H9 (cell line): ENCODE measurements around the gene CTSA. TPM values are rescaled to one million over a fixed set of nuclear protein-coding genes. Genes with fewer than 3 reads are reported as not detected.
A peak's percentile ranks its signal among the peaks of the same experiment; 100 is the strongest.

Experiments
- DNase-seq: peaks from one replicate; pipeline ENCODE4 v3.0.0-alpha.2; 2017
- H2AFZ ChIP-seq: one replicate; pipeline ENCODE4 v1.6.1; 2013; ENCODE audit warnings: mild to moderate bottlenecking, low read length, control low read depth, moderate library complexity
- H2AK5ac ChIP-seq: 2 replicates; pipeline ENCODE4 v1.6.1; 2013; ENCODE audit warnings: low read length, control low read depth, mixed read lengths; ENCODE audit not compliant: insufficient read length
- H2BK120ac ChIP-seq: one replicate; pipeline ENCODE4 v1.6.1; 2013; ENCODE audit warnings: low read depth, mild to moderate bottlenecking, low read length, control low read depth, inconsistent platforms; ENCODE audit not compliant: poor library complexity, severe bottlenecking
- H2BK12ac ChIP-seq: 2 replicates; pipeline ENCODE4 v1.6.1; 2013; ENCODE audit warnings: low read length, control low read depth, mixed read lengths, low read depth; ENCODE audit not compliant: insufficient read length
- H2BK15ac ChIP-seq: 2 replicates; pipeline ENCODE4 v1.6.1; 2013; ENCODE audit warnings: low read depth, low read length, control low read depth
- H2BK20ac ChIP-seq: one replicate; pipeline ENCODE4 v1.6.1; 2013; ENCODE audit warnings: low read depth, mild to moderate bottlenecking, low read length, control low read depth, inconsistent platforms; ENCODE audit not compliant: poor library complexity, severe bottlenecking
- H2BK5ac ChIP-seq: 2 replicates; pipeline ENCODE4 v1.6.1; 2013; ENCODE audit warnings: low read length, control low read depth, mixed read lengths; ENCODE audit not compliant: insufficient read length
- H3K14ac ChIP-seq: 2 replicates; pipeline ENCODE4 v1.6.1; 2013; ENCODE audit warnings: low read length, control low read depth; ENCODE audit not compliant: insufficient read depth
- H3K18ac ChIP-seq: 2 replicates; pipeline ENCODE4 v1.6.1; 2013; ENCODE audit warnings: low read depth, mild to moderate bottlenecking, mixed read lengths, low read length, control low read depth; ENCODE audit not compliant: insufficient read length
- H3K23ac ChIP-seq: 2 replicates; pipeline ENCODE4 v1.6.1; 2013; ENCODE audit warnings: low read length, control low read depth, mixed read lengths, low read depth; ENCODE audit not compliant: insufficient read length
- H3K23me2 ChIP-seq: 2 replicates; pipeline ENCODE4 v1.6.1; 2013; ENCODE audit warnings: low read depth, mild to moderate bottlenecking, mixed read lengths, low read length, control low read depth; ENCODE audit not compliant: insufficient read length, poor library complexity, severe bottlenecking
- H3K27ac ChIP-seq: 2 replicates; pipeline ENCODE4 v1.5.1; 2013; ENCODE audit warnings: low read length, control low read depth, mixed read lengths, low read depth; ENCODE audit not compliant: insufficient read length
- H3K27me3 ChIP-seq: 2 replicates; pipeline ENCODE4 v1.6.1; 2013; ENCODE audit warnings: low read length, control low read depth, inconsistent platforms; ENCODE audit not compliant: insufficient read depth
- H3K4ac ChIP-seq: 2 replicates; pipeline ENCODE4 v1.6.1; 2013; ENCODE audit warnings: low read depth, mild to moderate bottlenecking, control low read depth, inconsistent platforms, low read length, moderate library complexity
- H3K4me1 ChIP-seq: 2 replicates; pipeline ENCODE4 v1.6.1; 2013; ENCODE audit warnings: low read length, control low read depth, inconsistent platforms; ENCODE audit not compliant: insufficient read depth
- H3K4me2 ChIP-seq: 2 replicates; pipeline ENCODE4 v1.6.1; 2013; ENCODE audit warnings: low read length, control low read depth, mixed read lengths; ENCODE audit not compliant: insufficient read length, insufficient read depth
- H3K56ac ChIP-seq: 2 replicates; pipeline ENCODE4 v1.6.1; 2013; ENCODE audit warnings: low read depth, mild to moderate bottlenecking, mixed read lengths, low read length, control low read depth; ENCODE audit not compliant: insufficient read length
- H3K79me1 ChIP-seq: 2 replicates; pipeline ENCODE4 v1.6.1; 2013; ENCODE audit warnings: low read depth, mild to moderate bottlenecking, moderate library complexity, low read length, control low read depth, inconsistent platforms; ENCODE audit not compliant: insufficient read depth, poor library complexity, severe bottlenecking
- H3K79me2 ChIP-seq: 2 replicates; pipeline ENCODE4 v1.6.1; 2013; ENCODE audit warnings: low read length, control low read depth, inconsistent platforms; ENCODE audit not compliant: insufficient read depth
- H3K9ac ChIP-seq: 2 replicates; pipeline ENCODE4 v1.6.1; 2013; ENCODE audit warnings: low read length, control low read depth, mixed read lengths; ENCODE audit not compliant: insufficient read length; ENCODE audit errors: extremely low read depth
- H3K9me3 ChIP-seq: one replicate; pipeline ENCODE4 v1.6.1; 2013; ENCODE audit warnings: low read depth, low read length, inconsistent platforms; ENCODE audit not compliant: control insufficient read depth
- H3T11ph ChIP-seq: one replicate; pipeline ENCODE4 v1.6.1; 2013; ENCODE audit warnings: mild to moderate bottlenecking, low read length, control low read depth, inconsistent platforms
- H4K20me1 ChIP-seq: one replicate; pipeline ENCODE4 v1.6.1; 2013; ENCODE audit not compliant: control insufficient read depth, insufficient read length, insufficient read depth
- H4K5ac ChIP-seq: 2 replicates; pipeline ENCODE4 v1.6.1; 2013; ENCODE audit warnings: low read depth, mild to moderate bottlenecking, mixed read lengths, low read length, control low read depth; ENCODE audit not compliant: insufficient read length
- H4K8ac ChIP-seq: replicated peaks from 2 replicates; pipeline ENCODE4 v1.6.1; 2013; ENCODE audit warnings: low read length, control low read depth, mixed read lengths, low read depth; ENCODE audit not compliant: insufficient read length
- H4K91ac ChIP-seq: 2 replicates; pipeline ENCODE4 v1.6.1; 2013; ENCODE audit warnings: low read depth, mild to moderate bottlenecking, moderate library complexity, mixed read lengths, low read length, control low read depth; ENCODE audit not compliant: insufficient read length
- H3K27ac Mint-ChIP-seq, 3 experiments: 2 replicates in 2 of 3; 3 replicates in 1 of 3; pipeline ENCODE4 v1.8.0; 2020 to 2021; ENCODE audit warnings: mixed read lengths in 3 of 3, mild to moderate bottlenecking in 1 of 3, moderate library complexity in 1 of 3
- H3K27me3 Mint-ChIP-seq: 2 replicates; pipeline ENCODE4 v1.8.0; 2021; ENCODE audit warnings: low read depth, mild to moderate bottlenecking, moderate library complexity, mixed read lengths
- H3K36me3 Mint-ChIP-seq, 3 experiments: 2 replicates in 2 of 3; 3 replicates in 1 of 3; pipeline ENCODE4 v1.8.0; 2020 to 2021; ENCODE audit warnings: low read depth in 3 of 3, mixed read lengths in 3 of 3; ENCODE audit not compliant: insufficient read depth in 1 of 3
- H3K4me1 Mint-ChIP-seq, 2 experiments: 2 replicates each; pipeline ENCODE4 v1.8.0; 2020; ENCODE audit warnings: mixed read lengths in 2 of 2
- H3K4me3 Mint-ChIP-seq, 2 experiments: 2 replicates in 1 of 2; 3 replicates in 1 of 2; pipeline ENCODE4 v1.8.0; 2020 to 2021; ENCODE audit warnings: mild to moderate bottlenecking in 2 of 2, mixed read lengths in 2 of 2, moderate library complexity in 1 of 2
- H3K9me3 Mint-ChIP-seq, 2 experiments: 2 replicates in 1 of 2; 3 replicates in 1 of 2; pipeline ENCODE4 v1.8.0; 2020; ENCODE audit warnings: mild to moderate bottlenecking in 2 of 2, mixed read lengths in 2 of 2, moderate library complexity in 1 of 2
- CTCF ChIP-seq: fragments of 200-600 bp; sonication (generic); conservative IDR thresholded peaks from 3 replicates; pipeline ENCODE4 v1.8.0; 2021; ENCODE audit warnings: antibody characterized with exemption, mild to moderate bottlenecking
- WGBS: extraction: QIAGEN DNeasy Blood & Tissue Kit; methylation state at CpG from one replicate; pipeline ENCODE4 v1.1.7; 2013; ENCODE audit warnings: missing lambda C conversion rate, low lambda C conversion rate, mixed read lengths; ENCODE audit not compliant: insufficient read length; ENCODE audit errors: extremely low coverage; 5-methylcytosine and 5-hydroxymethylcytosine counted together
- total RNA-seq: library from RNA; stranded (reverse); gene quantifications from 2 replicates; pipeline ENCODE4 v1.2.1, GENCODE V29; 2021

Gene CTSA
- total RNA-seq, 1 experiment from 2014 or later = 64.4 TPM

DNA sequence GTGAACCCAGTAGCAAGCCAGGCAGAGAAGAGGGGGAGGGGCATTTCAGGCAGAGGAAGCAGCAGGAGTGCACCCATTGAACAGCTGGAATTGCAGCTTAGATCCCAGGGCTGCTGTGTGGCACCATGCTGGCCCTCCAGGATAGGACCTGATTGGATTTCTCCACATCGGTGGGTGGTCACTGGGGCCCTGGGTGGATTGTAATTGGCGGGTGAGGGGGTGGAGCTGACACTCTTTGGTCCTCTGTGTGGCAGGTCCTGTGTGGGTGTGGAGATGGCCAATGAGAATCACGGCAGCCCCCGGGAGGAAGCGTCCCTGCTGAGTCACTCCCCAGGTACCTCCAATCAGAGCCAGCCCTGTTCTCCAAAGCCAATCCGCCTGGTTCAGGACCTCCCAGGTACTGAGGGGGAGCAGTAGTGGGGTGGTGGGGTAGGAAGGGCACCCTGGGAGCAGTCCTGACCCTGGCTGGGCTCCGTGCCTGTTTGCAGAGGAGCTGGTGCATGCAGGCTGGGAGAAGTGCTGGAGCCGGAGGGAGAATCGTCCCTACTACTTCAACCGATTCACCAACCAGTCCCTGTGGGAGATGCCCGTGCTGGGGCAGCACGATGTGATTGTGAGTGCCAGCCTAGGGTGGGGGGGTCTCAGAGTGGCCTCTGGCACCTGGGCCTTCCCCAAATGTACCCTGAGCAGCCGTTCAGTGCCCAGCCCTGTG lies 47.7 kb downstream of the CTSA start:
- H3K4me3 Mint-ChIP-seq = peak overlapping the region; percentile 36 to 73; a peak in 4 of 5 replicates
- H3K4me2 ChIP-seq = peak overlapping the region; percentile 17

More for the DNA sequence above, 47.7 kb downstream of the CTSA start:
- Histone ChIP-seq H2BK120ac (no peak overlapping the region), H3K4me1 (peaks cover 11% of the 10 kb centered on the region), H3T11ph (no peak overlapping the region), H3K79me1 (no peaks in the 10 kb centered on the region), H3K79me2 (peaks cover 4% of the 10 kb centered on the region; the same call in 1 of the 2 replicates), H2BK12ac (no peak overlapping the region), H2AFZ (no peak overlapping the region), H4K20me1 (no peaks in the 10 kb centered on the region), H3K18ac (no peak overlapping the region), H2BK5ac (no peak overlapping the region), H3K4ac (no peak overlapping the region), H2BK20ac (no peak overlapping the region), H3K27me3 (no peaks in the 10 kb centered on the region), H3K23me2 (peaks cover 9% of the 10 kb centered on the region), H4K91ac (no peak overlapping the region), H3K56ac (no peak overlapping the region), H3K27ac (no peak overlapping the region), H2BK15ac (no peak overlapping the region), H3K14ac (no peak overlapping the region), H3K23ac (no peak overlapping the region), H3K9me3 (no peaks in the 10 kb centered on the region), H4K5ac (no peak overlapping the region), H3K9ac (no peak overlapping the region), H2AK5ac (no peak overlapping the region), H4K8ac (no peak overlapping the region)
- no peaks in the 10 kb centered on the region; the same call in 1 of the 2 replicates for H3K27me3 Mint-ChIP-seq
- peak overlapping the region; percentile 77 to 94 (median 93); a peak in 5 of 7 replicates for H3K27ac Mint-ChIP-seq
- no CpG with 5 or more reads among the region's 13 CpGs for WGBS
- no peak for TF ChIP-seq CTCF
- peak; percentile 96 for DNase-seq
- no peaks in the 10 kb centered on the region for H3K9me3 Mint-ChIP-seq
- peaks cover 22 to 28% of the 10 kb centered on the region in 2 experiments for H3K4me1 Mint-ChIP-seq
- H3K36me3 Mint-ChIP-seq = peaks cover 16 to 52% (median 40%) of the 10 kb centered on the region in 3 experiments
